ENCODE measurements around the gene PTH. TPM values are rescaled to one million over a fixed set of nuclear protein-coding genes. Genes with fewer than 3 reads are reported as not detected.

The PTH gene
- polyA plus RNA-seq, 1 donor, result not detected

DNA sequence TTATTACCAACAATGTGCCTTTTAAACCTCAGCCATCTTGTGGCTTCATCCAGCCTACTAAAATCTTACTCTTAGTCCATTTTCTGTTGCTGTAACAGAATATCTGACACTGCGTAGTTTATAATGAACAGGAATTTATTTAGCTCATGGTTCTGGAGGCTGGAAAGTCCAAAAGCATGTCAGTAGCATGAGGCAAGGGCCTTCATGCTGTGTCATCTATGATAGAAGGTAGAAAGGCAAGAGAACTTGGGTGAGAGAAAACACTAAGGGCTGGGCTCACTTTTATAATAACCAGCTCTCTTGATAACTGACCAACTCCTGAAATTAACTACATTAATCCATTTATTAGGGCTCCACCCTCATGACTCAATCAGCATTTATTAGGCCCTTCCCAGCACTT lies 46.3 kb downstream of the PTH start:
- no peak for DNase-seq

GRCh38 chr11:13448876-13449275 lies 46.9 kb downstream of the PTH start:
- no peak for DNase-seq

DNA sequence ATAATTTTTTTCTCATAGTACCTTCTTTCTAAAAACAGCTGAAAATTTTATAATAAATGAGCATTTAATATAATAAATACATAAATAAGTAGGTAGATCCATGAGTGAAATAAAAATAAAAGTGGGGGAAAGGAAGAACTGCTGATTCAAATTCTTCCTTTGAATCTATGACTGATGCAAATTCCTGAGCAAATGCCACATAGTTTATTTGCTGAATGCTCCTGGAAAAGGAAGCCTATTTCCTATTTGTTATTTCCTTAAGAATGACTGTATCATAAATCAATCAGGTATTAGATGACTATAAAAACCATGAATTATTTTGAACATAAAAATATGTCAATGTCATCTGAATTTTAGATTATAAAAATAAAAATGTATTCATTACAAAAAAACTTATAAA lies 49.4 kb downstream of the PTH start:
- no peak for DNase-seq

- no peak for DNase-seq
Measured at GRCh38 chr11:13445588-13445987, 50.2 kb downstream of the PTH start.

Other genes starting within 250 kb of the PTH start
- gene BMAL1, start 218.2 kb downstream of the PTH start, polyA plus RNA-seq (ENCODE audit: insufficient read length), result 13.7 TPM
- gene BTBD10, start 32.8 kb downstream of the PTH start, polyA plus RNA-seq (ENCODE audit: insufficient read length), result 36.1 TPM
- 93.5 TPM for gene FAR1, start 172.7 kb upstream of the PTH start, polyA plus RNA-seq (ENCODE audit: insufficient read length)